Daoy (cell line): ENCODE results near the gene TBPL2. TPM values are rescaled to one million over a fixed set of nuclear protein-coding genes. Genes with fewer than 3 reads are reported as not detected.
"Not testable (repeated sequence)": the region's sequence is repeated elsewhere in the genome, so short reads cannot be mapped to it uniquely, and the experiment has no call there.

Experiments
- DNase-seq: peaks from one replicate; pipeline ENCODE4 v3.0.0-alpha.2; 2015; ENCODE audit warnings: low read depth
- total RNA-seq: library from RNA; depleted of rRNA; stranded (reverse); fragments of >200 nt; shearing (Covaris generic); gene quantifications from 2 replicates; pipeline ENCODE4 v1.2.3, GENCODE V29; 2014

The TBPL2 gene
- total RNA-seq, 1 experiment from 2014 or later: not detected

- DNase-seq: no peak
Observed at GRCh38 chr14:55441286-55441685, 870 bp upstream of the TBPL2 start.

GRCh38 chr14:55438066-55438683 is 2.2 kb downstream of the TBPL2 start:
- peak; percentile 65 for DNase-seq

- no peak for DNase-seq
Observed at GRCh38 chr14:55436931-55437330, 3.5 kb downstream of the TBPL2 start.

GRCh38 chr14:55436519-55436918 is 3.9 kb downstream of the TBPL2 start:
- DNase-seq: no peak

- DNase-seq: no peak
Observed at GRCh38 chr14:55434805-55435174, 5.6 kb downstream of the TBPL2 start.

GRCh38 chr14:55433880-55434804 is 6.3 kb downstream of the TBPL2 start:
- no peak for DNase-seq

GRCh38 chr14:55432628-55433027 is 7.8 kb downstream of the TBPL2 start:
- DNase-seq: no peak

- peak; percentile 65 for DNase-seq
Observed at GRCh38 chr14:55430024-55430690, 10.3 kb downstream of the TBPL2 start.

- peak; percentile 72 for DNase-seq
Observed at GRCh38 chr14:55427439-55427838, 13.0 kb downstream of the TBPL2 start.

- no peak for DNase-seq
Observed at GRCh38 chr14:55426891-55427290, 13.5 kb downstream of the TBPL2 start.

GRCh38 chr14:55425091-55425490 is 15.3 kb downstream of the TBPL2 start:
- DNase-seq: no peak

- no peak for DNase-seq
Observed at GRCh38 chr14:55423969-55424368, 16.4 kb downstream of the TBPL2 start.

GRCh38 chr14:55422338-55422737 is 18.1 kb downstream of the TBPL2 start:
- DNase-seq: not testable (repeated sequence)

GRCh38 chr14:55419663-55420062 is 20.8 kb downstream of the TBPL2 start:
- DNase-seq: no peak

- DNase-seq: no peak
Observed at GRCh38 chr14:55418411-55418810, 22.0 kb downstream of the TBPL2 start.

GRCh38 chr14:55417955-55418354 is 22.5 kb downstream of the TBPL2 start:
- DNase-seq: no peak

- peak; percentile 29 for DNase-seq
Observed at GRCh38 chr14:55416866-55417265, 23.6 kb downstream of the TBPL2 start.

- DNase-seq: no peak
Observed at GRCh38 chr14:55414551-55414950, 25.9 kb downstream of the TBPL2 start.

- peak; percentile 21 for DNase-seq
Observed at GRCh38 chr14:55412676-55413075, 27.7 kb downstream of the TBPL2 start.

- peak; percentile 90 for DNase-seq
Observed at GRCh38 chr14:55411426-55412389, 28.7 kb downstream of the TBPL2 start, which contains the start of gene ATG14. Gene ATG14, minus strand, starts transcription at chr14:55411830. Its CDS starts 8 bp downstream, at chr14:55411822.

GRCh38 chr14:55410876-55411275 is 29.5 kb downstream of the TBPL2 start:
- no peak for DNase-seq
